Right atrium auricular region (tissue), 2 donors: ENCODE measurements around the gene PLPP7. TPM values are rescaled to one million over a fixed set of nuclear protein-coding genes. Genes with fewer than 3 reads are reported as not detected.
"Not testable (repeated sequence)": the region's sequence is repeated elsewhere in the genome, so short reads cannot be mapped to it uniquely, and the experiment has no call there.

Experiments used
- DNase-seq: peaks from one replicate; pipeline ENCODE4 v3.0.0-alpha.2; 2019; ENCODE audit warnings: low spot score
- H3K27ac ChIP-seq, 2 donors: fragments of 200-600 bp; sonication (generic); 1 replicate in 1 of 2; 2 replicates in 1 of 2; pipeline ENCODE4 v1.5.1; 2016 to 2019
- H3K27me3 ChIP-seq, 2 donors: fragments of 200-600 bp; sonication (generic); one replicate each; pipeline versions ENCODE4 v1.5.1 to v1.6.0; 2017 to 2019
- H3K36me3 ChIP-seq: fragments of 200-600 bp; sonication (generic); one replicate; pipeline ENCODE4 v1.5.1; 2016
- H3K4me1 ChIP-seq, 2 donors: fragments of 200-600 bp; sonication (generic); one replicate each; pipeline versions ENCODE4 v1.5.1 to v1.6.0; 2017 to 2019
- H3K4me3 ChIP-seq, 2 donors: fragments of 200-600 bp; sonication (generic); 1 replicate in 1 of 2; 2 replicates in 1 of 2; pipeline ENCODE4 v1.5.1; 2017 to 2019; ENCODE audit warnings: mild to moderate bottlenecking in 1 of 2, moderate library complexity in 1 of 2
- H3K9me3 ChIP-seq, 2 donors: fragments of 200-600 bp; sonication (generic); one replicate each; pipeline ENCODE4 v1.5.1; 2019
- CTCF ChIP-seq, 2 donors: fragments of 200-600 bp; sonication (generic); IDR thresholded peaks; one replicate each; pipeline ENCODE4 v1.5.1; 2019; ENCODE audit warnings: antibody characterized with exemption in 2 of 2
- total RNA-seq, 2 donors: library from RNA; depleted of rRNA; stranded (reverse); fragments of >200 nt; gene quantifications; one replicate each; pipeline ENCODE4 v1.1.0, GENCODE V29; 2016

Gene PLPP7
- total RNA-seq: 100 to 1,000 TPM; 124 to 216 TPM

GRCh38 chr9:131289301-131290035, at the start of gene PLPP7:
Gene PLPP7, plus strand, starts transcription at chr9:131289723. Its CDS starts 275 bp downstream, at chr9:131289998.
- DNase-seq: peak; percentile 88
- Histone ChIP-seq H3K9me3 (no peaks in the 10 kb centered on the region), H3K27ac (peak within 1 kb of the TSS; percentile 87 to 93), H3K4me1 (peaks cover 0 to 55% of the 10 kb centered on the region in 2 donors), H3K27me3 (no peaks in the 10 kb centered on the region), H3K36me3 (peaks cover 7% of the 10 kb centered on the region), H3K4me3 (peak within 1 kb of the TSS; percentile 59 to 60)
- no peak for TF ChIP-seq CTCF (IDR thresholded peaks at IDR 0.05)

- Histone ChIP-seq H3K9me3 (no peaks in the 10 kb centered on the region), H3K27ac (peak overlapping the region; percentile 79 to 96), H3K36me3 (no peaks in the 10 kb centered on the region), H3K27me3 (no peaks in the 10 kb centered on the region), H3K4me3 (no peak overlapping the region), H3K4me1 (peaks cover 0 to 41% of the 10 kb centered on the region in 2 donors)
- TF ChIP-seq CTCF (IDR thresholded peaks at IDR 0.05): no peak
- no peak for DNase-seq
Measured at GRCh38 chr9:131240047-131240921, 49.2 kb upstream of the PLPP7 start.

- not testable (repeated sequence) for H3K27ac ChIP-seq, H3K4me3 ChIP-seq, H3K9me3 ChIP-seq, DNase-seq, H3K4me1 ChIP-seq, H3K36me3 ChIP-seq, H3K27me3 ChIP-seq
Measured at GRCh38 chr9:131244331-131244730, 45.2 kb upstream of the PLPP7 start.

GRCh38 chr9:131246618-131247017, 42.9 kb upstream of the PLPP7 start:
- TF ChIP-seq CTCF (IDR thresholded peaks at IDR 0.05): no peak

GRCh38 chr9:131252120-131252519, 37.4 kb upstream of the PLPP7 start:
- H3K36me3 ChIP-seq: no peaks in the 10 kb centered on the region
- H3K27ac ChIP-seq: peak overlapping the region; percentile 98
- no peak for TF ChIP-seq CTCF (IDR thresholded peaks at IDR 0.05)
- peak overlapping the region in 1 of 2 donors; percentile 10 for H3K4me3 ChIP-seq
- peaks cover 0 to 50% of the 10 kb centered on the region in 2 donors for H3K4me1 ChIP-seq
- no peak for DNase-seq
- no peaks in the 10 kb centered on the region for H3K27me3 ChIP-seq
- H3K9me3 ChIP-seq: no peaks in the 10 kb centered on the region

More at GRCh38 chr9:131246618-131247017, 42.9 kb upstream of the PLPP7 start:
- Histone ChIP-seq H3K4me1 (no peaks in the 10 kb centered on the region), H3K9me3 (no peaks in the 10 kb centered on the region), H3K36me3 (no peaks in the 10 kb centered on the region), H3K27ac (no peak overlapping the region), H3K27me3 (no peaks in the 10 kb centered on the region), H3K4me3 (no peak overlapping the region)
- DNase-seq: no peak

- TF ChIP-seq CTCF (IDR thresholded peaks at IDR 0.05): no peak
- H3K27me3 ChIP-seq: no peaks in the 10 kb centered on the region
- H3K4me3 ChIP-seq: no peak overlapping the region
- H3K9me3 ChIP-seq: no peaks in the 10 kb centered on the region
- peak overlapping the region; percentile 98 for H3K27ac ChIP-seq
- no peak for DNase-seq
- H3K36me3 ChIP-seq: peaks cover under 1% of the 10 kb centered on the region
- H3K4me1 ChIP-seq: peaks cover 0 to 68% of the 10 kb centered on the region in 2 donors
Measured at GRCh38 chr9:131253891-131254491, 35.5 kb upstream of the PLPP7 start.
